ENCODE measurements around the gene CCDC40. TPM values are rescaled to one million over a fixed set of nuclear protein-coding genes. Genes with fewer than 3 reads are reported as not detected.
"Not testable (repeated sequence)": the region's sequence is repeated elsewhere in the genome, so short reads cannot be mapped to it uniquely, and the experiment has no call there.

Gene CCDC40
- total RNA-seq, 2 donors from 2014 or later: 3.0 to 9.3 TPM

DNA sequence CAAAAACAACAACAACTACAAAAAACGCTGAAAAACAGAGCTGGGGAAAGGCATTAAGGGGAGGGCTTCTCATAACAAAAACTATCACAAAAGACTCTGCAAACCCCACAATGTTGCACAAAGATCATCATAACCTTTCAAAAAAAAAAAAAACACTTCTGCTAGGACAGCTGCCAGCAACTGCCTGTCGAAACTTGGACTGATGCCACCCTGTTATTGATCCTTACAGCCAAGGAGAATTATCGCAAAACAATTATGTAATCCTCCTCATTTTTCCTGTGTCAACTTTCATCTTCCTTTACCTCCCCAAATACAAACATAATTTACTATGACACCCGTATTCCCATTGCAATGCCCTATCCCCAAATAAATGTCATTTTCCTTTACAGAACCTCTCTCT is 9.3 kb downstream of the CCDC40 start:
- H3K27ac ChIP-seq: no peak overlapping the region
- no peaks in the 10 kb centered on the region for H3K9me3 ChIP-seq
- DNase-seq (ENCODE audit: low spot score): no peak
- TF ChIP-seq, protein P1, sequence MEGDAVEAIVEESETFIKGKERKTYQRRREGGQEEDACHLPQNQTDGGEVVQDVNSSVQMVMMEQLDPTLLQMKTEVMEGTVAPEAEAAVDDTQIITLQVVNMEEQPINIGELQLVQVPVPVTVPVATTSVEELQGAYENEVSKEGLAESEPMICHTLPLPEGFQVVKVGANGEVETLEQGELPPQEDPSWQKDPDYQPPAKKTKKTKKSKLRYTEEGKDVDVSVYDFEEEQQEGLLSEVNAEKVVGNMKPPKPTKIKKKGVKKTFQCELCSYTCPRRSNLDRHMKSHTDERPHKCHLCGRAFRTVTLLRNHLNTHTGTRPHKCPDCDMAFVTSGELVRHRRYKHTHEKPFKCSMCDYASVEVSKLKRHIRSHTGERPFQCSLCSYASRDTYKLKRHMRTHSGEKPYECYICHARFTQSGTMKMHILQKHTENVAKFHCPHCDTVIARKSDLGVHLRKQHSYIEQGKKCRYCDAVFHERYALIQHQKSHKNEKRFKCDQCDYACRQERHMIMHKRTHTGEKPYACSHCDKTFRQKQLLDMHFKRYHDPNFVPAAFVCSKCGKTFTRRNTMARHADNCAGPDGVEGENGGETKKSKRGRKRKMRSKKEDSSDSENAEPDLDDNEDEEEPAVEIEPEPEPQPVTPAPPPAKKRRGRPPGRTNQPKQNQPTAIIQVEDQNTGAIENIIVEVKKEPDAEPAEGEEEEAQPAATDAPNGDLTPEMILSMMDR (IDR thresholded peaks at IDR 0.05): no peak
- H3K27me3 ChIP-seq: no peaks in the 10 kb centered on the region
- peaks cover 19% of the 10 kb centered on the region for H3K36me3 ChIP-seq
- H3K4me3 ChIP-seq: no peak overlapping the region
- H3K4me1 ChIP-seq: no peaks in the 10 kb centered on the region

DNA sequence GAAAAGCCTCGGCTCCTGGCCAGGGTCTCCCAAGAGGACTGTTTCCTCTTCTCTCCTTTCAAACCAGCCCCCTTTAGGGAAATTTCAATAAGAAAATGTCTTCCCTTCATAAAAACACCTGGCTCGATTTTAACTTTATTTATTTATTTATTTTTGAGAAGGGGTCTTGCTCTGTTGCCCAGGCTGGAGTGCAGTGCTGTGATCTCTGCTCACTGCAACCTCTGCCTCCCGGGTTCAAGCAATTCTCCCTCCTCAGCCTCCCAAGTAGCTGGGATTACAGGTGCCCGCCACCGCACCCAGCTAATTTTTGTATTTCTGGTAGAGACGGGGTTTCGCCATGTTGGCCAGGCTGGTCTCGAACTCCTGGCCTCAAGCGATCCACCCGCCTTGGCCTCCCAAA is 10.3 kb downstream of the CCDC40 start:
- not testable (repeated sequence) for DNase-seq (ENCODE audit: low spot score)
- peaks cover 22% of the 10 kb centered on the region for H3K36me3 ChIP-seq

DNA sequence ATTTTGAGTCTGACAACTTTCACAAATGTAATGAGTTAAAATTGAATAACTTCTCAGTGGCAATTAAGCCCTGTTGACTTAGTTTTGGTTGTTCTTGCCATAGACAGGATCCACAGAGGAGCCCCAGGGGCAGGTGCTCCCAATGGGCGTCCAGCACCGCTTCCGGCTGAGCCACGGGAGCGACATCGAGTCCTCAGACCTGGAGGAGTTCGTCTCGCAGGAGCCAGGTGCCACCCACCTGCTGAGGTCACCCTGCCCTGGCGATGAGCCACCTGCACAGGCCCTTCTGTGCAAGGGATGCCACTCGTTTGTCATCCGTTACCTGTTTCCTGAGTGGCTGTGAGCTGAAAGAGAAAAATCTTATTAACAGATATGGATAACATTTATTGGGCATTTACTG is 10.7 kb downstream of the CCDC40 start:
- H3K9me3 ChIP-seq: no peaks in the 10 kb centered on the region
- H3K36me3 ChIP-seq: peaks cover 18% of the 10 kb centered on the region
- TF ChIP-seq, protein P1 (IDR thresholded peaks at IDR 0.05): no peak
- H3K27me3 ChIP-seq: no peaks in the 10 kb centered on the region
- DNase-seq (ENCODE audit: low spot score): no peak
- H3K27ac ChIP-seq: no peak overlapping the region
- H3K4me1 ChIP-seq: no peaks in the 10 kb centered on the region
- H3K4me3 ChIP-seq: no peak overlapping the region

More for the DNA sequence above, 10.3 kb downstream of the CCDC40 start:
- H3K27me3 ChIP-seq, H3K27ac ChIP-seq, H3K9me3 ChIP-seq, H3K4me1 ChIP-seq, H3K4me3 ChIP-seq: not testable (repeated sequence)

DNA sequence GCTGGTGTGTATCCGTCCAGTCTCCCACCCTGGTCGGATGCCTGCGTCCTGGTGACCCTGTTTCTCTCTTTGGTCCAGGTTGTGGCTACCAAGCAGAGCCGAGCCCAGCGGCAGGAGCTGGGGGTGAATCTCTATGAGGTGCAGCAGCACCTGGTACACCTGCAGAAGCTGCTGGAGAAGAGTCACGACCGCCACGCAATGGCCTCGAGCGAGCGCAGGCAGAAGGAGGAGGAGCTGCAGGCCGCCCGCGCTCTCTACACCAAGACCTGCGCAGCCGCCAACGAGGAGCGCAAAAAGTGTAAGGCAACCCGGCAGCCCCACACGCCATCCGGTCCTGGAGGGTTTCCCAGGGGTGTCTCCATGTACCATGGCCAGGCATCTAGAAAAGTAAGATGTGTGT is 13.5 kb downstream of the CCDC40 start:
- TF ChIP-seq, protein P1 (IDR thresholded peaks at IDR 0.05): no peak
- H3K9me3 ChIP-seq: no peaks in the 10 kb centered on the region
- H3K36me3 ChIP-seq: peaks cover 13% of the 10 kb centered on the region
- H3K4me1 ChIP-seq: peaks cover 0 to 8% of the 10 kb centered on the region in 2 donors
- no peak for DNase-seq (ENCODE audit: low spot score)
- no peaks in the 10 kb centered on the region for H3K27me3 ChIP-seq
- no peak overlapping the region for H3K27ac ChIP-seq
- no peak overlapping the region for H3K4me3 ChIP-seq

DNA sequence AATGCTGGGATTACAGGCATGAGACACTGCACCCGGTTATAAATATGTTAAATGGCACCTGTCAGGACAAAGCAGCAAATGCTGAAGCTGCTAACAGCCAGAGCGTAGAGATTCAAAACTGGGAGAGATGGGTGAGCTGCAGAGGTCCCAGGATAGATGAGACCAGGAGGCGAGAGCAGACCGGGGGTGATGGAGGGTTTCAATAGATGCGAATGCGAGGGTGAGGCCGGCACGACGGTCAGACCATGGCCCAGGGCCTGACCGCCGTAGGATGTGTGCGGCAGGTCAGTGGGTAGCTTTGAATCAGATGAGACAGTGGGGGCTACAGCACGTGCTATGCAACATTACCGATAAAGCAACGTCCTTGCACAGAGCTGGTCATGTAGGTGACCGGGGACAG is 14.3 kb downstream of the CCDC40 start:
- Histone ChIP-seq H3K27me3 (no peaks in the 10 kb centered on the region), H3K27ac (no peak overlapping the region), H3K4me3 (no peak overlapping the region), H3K36me3 (peaks cover 13% of the 10 kb centered on the region), H3K9me3 (no peaks in the 10 kb centered on the region), H3K4me1 (peaks cover 0 to 8% of the 10 kb centered on the region in 2 donors)
- no peak for DNase-seq (ENCODE audit: low spot score)
- TF ChIP-seq, protein P1 (IDR thresholded peaks at IDR 0.05): no peak

DNA sequence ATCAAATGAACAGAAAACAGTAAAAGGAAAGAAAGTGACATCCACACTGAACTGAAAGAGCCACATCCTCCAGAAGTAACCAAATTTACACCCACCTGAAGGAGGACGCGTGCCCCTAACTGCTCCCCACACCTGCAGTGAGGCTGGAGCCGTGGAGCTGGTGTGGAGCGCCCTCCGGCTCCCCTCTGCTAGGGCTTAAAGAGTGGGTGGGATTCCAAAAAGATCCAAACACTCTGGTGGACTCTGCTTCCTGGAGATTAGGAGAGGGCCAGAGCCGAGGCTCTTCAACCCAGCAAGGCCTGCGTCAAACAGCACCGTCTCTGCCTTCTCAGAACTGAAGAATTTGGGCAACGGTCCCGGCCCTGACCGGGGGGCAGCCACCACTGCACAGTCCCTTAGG is 15.2 kb downstream of the CCDC40 start:
- no peaks in the 10 kb centered on the region for H3K27me3 ChIP-seq
- H3K36me3 ChIP-seq: peaks cover 13% of the 10 kb centered on the region
- no peaks in the 10 kb centered on the region for H3K9me3 ChIP-seq
- H3K4me3 ChIP-seq: no peak overlapping the region
- DNase-seq (ENCODE audit: low spot score): no peak
- H3K4me1 ChIP-seq: peaks cover 0 to 8% of the 10 kb centered on the region in 2 donors
- TF ChIP-seq, protein P1 (IDR thresholded peaks at IDR 0.05): no peak
- H3K27ac ChIP-seq: no peak overlapping the region

Measured in right atrium auricular region (tissue), 2 donors.